Glomerular visceral epithelial cell (primary cell): ENCODE results near the gene RANBP2.
"Not testable (repeated sequence)": the region's sequence is repeated elsewhere in the genome, so short reads cannot be mapped to it uniquely, and the experiment has no call there.

Experiments used
- DNase-seq: peaks from one replicate; pipeline ENCODE4 v3.0.0-alpha.2; 2016; ENCODE audit errors: extremely low spot score

The RANBP2 gene

GRCh38 chr2:108719149-108720044, at the start of gene RANBP2:
Gene RANBP2 (plus strand): TSS chr2:108719482. CDS start chr2:108719607, 125 bp downstream.
- peak; percentile 97 for DNase-seq

DNA sequence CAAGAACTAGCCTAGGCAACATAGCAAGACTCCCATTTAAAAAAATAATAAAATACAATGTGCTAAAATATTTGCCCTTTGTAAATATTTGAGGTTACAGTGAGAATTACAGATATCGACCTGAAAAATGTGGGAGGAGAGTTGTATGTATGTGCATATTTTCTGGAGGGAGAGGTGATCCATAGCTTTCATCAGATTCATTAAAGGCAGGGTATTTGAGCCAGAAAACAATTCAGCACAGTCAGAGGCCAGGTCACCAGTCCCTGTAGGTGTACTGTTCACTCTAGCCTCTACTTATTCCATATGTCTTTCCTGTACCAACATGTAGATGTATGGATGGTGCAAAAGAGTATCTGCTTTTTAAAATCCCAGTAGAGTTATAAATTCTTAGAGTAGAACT, 49.0 kb upstream of the RANBP2 start:
- DNase-seq, result not testable (repeated sequence)

- DNase-seq, result not testable (repeated sequence)
Measured at GRCh38 chr2:108672200-108672805, 47.0 kb upstream of the RANBP2 start.

DNA sequence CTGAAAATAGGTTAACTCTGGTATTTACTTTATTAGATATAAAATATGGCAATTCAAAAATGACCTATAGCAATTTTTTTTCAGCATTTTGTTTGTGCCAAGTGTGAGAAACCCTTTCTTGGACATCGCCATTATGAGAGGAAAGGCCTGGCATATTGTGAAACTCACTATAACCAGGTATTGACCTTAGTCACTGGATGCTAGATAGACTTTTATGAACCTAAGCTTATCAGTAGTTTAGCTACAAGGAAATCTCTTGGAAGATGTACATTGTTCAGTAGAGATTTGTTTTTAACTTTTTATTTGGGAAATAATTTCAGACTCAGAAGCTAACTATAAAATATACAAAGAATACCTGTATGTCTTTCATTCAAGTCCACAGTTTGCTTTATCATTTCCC, 42.8 kb upstream of the RANBP2 start:
- DNase-seq, result not testable (repeated sequence)

DNA sequence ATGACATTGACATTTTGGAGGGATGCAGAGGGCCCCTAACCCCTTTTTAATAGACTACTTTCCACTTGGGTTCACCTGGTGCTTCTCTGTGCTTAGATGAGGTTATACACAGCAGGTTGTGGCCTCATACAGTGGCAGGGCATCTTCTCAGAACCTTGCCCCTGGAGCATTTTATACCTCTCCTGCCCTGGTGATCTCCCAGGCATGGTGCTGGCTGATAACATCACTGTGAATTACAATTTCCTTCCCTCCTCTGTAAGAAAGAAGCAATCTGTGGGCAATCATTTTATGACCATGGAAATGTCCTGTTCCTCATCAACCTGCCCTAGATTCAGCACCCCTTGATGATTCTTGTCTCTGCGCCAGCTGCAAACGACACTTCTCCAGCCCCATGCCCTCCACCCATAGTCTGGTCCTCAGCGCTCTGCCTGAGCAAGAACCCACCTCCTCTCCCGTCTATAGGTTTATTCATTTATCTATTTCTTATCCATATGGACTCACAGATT, 42.0 kb upstream of the RANBP2 start:
- not testable (repeated sequence) for DNase-seq

- not testable (repeated sequence) for DNase-seq
Measured at GRCh38 chr2:108678198-108678651, 41.1 kb upstream of the RANBP2 start.

DNA sequence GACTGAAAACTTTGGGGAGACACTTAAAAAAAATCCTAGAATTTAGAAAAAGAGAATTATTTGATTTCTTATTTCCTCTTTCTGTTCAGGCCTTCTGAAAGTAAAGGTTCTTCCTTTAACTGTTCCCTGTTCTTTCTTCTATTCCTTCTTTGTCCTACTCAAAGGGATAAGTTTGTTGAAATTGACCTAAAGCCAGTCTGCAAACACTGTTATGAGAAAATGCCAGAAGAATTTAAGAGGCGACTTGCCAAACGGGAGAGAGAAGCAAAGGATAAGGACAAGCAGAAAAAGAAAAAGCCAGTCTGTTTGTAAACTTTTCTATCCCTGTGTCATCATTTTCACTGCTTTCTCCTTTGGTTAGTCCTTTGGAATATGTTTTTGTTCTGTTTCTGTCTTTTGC, 38.5 kb upstream of the RANBP2 start:
- not testable (repeated sequence) for DNase-seq

- peak; percentile 36 for DNase-seq
Measured at GRCh38 chr2:108688818-108689756, 30.2 kb upstream of the RANBP2 start.

DNA sequence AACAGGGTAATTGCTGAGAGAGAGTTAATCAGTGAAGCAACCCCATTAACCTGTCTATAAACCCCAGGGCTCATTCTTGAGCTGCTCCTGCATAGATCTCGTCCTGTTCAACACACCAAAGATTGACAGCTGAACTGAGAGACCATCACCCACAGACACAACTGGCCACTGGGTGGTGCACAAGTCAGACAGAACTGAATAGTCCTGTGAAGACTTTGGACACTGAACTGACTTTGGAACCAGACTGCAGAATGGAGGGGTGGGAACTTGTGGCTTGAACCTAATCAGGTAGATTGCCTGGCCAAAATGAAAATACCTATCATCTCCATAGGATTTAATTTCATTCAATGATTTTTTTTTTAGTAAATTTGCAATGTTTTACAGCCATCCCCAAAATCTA, 29.3 kb upstream of the RANBP2 start:
- not testable (repeated sequence) for DNase-seq

DNA sequence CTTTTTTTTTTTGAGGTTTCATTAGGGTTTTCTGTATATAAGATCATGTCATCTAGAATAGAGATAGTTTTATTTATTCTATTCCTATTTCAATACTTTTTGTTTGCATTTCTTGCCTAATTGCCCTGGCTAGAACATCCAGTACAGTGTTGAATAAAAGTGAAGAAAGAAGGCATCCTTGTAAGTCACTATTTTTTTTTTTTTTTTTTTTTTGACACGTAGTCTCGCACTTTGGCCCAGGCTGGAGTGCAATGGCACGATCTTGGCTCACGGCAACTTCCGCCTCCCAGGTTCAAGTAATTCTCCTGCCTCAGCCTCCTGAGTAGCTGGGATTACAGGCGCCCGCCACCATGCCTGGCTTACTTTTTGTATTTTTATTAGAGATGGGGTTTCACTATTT, 27.8 kb upstream of the RANBP2 start:
- DNase-seq, result no peak

- DNase-seq, result no peak
Measured at GRCh38 chr2:108701208-108701607, 18.1 kb upstream of the RANBP2 start.

DNA sequence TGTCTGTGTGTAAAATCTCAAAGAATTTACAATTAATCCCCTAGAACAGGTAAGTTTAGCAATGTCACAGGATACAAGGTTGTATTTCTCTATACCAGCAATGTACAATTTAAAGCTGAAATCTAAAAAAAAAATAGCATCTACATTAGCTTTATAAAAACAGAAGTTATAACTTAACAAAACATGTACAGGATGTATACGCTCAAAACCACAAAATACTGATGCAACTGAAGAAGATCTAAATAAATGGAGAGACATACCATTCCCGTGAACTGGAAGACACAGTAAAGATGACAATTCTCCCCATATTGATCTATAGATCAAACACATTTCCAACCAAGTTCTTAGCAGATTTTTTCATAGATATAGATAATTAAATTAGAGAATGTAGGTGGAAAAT, 17.5 kb upstream of the RANBP2 start:
- DNase-seq, result no peak

GRCh38 chr2:108704871-108705270, 14.4 kb upstream of the RANBP2 start:
- no peak for DNase-seq

GRCh38 chr2:108707300-108707699, 12.0 kb upstream of the RANBP2 start:
- no peak for DNase-seq

- DNase-seq, result not testable (repeated sequence)
Measured at GRCh38 chr2:108716971-108717370, 2.3 kb upstream of the RANBP2 start.

- DNase-seq, result not testable (repeated sequence)
Measured at GRCh38 chr2:108726048-108726447, 6.8 kb downstream of the RANBP2 start.

DNA sequence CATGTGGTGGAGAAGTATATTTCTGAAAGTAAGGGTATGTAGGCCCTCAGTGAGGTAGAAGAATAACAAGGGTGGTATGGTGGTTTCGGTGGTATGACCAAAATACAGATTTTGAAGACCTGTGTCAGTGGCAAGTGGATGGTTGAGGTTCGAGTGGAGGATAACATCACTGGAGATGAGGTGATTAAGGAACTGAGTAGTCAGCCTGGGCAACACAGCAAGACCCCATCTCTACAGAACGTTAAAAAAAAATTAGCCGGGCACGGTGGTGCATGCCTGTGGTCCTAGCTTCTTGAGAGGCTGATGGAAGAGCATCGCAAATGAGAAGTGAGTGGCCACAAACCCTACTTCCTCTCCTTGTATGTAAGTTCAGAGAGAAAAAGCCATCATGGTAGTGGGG, 15.4 kb downstream of the RANBP2 start:
- DNase-seq, result not testable (repeated sequence)

DNA sequence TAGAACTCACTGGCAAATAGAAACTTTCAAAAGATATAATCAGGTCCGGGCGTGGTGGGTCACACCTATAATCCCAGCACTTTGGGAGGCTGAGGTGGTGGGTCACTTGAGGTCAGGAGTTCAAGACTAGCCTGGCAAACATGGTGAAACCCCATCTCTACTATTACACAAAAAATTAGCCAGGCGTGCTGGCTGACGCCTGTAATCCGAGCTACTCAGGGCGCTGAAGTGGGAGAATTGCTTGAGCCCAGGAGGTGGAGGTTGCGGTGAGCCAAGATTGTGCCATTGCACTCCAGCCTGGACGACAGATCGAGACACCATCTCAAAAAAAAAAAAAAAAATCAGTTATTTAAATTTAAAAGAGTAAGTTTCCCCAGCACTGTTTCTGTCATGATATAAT, 38.7 kb downstream of the RANBP2 start:
- DNase-seq, result not testable (repeated sequence)

DNA sequence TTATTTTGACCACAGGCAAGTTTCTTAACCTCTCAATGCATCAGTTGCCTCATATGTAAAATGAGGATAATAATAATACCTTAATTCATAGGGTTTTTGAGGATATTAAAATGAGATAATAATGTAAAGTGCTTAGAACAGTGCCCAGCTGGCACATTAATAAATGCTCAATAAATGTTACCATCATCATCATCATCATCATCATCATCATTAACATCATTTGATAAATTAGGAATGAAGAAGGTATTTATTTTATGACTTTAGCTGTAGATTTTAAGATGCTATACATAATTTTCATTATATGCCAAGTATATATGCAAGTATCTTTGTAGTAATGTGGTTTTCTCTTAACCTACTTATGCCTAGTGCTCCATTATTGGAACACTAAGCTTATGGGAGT, 43.3 kb downstream of the RANBP2 start:
- not testable (repeated sequence) for DNase-seq

DNA sequence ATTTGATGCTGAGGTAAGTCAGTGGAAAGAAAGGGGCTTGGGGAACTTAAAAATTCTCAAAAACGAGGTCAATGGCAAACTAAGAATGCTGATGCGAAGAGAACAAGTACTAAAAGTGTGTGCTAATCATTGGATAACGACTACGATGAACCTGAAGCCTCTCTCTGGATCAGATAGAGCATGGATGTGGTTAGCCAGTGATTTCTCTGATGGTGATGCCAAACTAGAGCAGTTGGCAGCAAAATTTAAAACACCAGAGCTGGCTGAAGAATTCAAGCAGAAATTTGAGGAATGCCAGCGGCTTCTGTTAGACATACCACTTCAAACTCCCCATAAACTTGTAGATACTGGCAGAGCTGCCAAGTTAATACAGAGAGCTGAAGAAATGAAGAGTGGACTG, 47.4 kb downstream of the RANBP2 start:
- not testable (repeated sequence) for DNase-seq

- not testable (repeated sequence) for DNase-seq
Measured at GRCh38 chr2:108767859-108768258, 48.6 kb downstream of the RANBP2 start.

DNA sequence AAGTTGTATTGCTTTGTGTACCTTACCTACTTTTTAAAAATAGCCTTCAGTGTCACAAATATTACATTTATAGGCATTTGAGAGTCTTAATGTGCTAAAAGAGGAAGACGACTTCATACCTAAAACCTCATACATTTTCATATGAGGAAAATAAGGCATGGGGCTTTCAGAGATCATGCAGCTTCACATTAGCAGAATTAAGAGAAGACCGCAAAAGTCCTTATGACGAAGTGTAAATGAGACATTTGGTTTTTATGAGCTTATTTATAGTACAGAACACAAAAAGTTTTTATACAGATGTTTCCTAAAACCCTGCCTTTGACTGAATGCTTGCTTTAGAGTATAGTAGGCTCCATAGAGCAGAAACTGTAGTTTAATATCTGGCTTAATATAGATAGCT, 57.2 kb downstream of the RANBP2 start:
- DNase-seq, result no peak
